Thyroid gland (tissue), 4 donors: ENCODE data around the gene SLC19A1. TPM values are rescaled to one million over a fixed set of nuclear protein-coding genes. Genes with fewer than 3 reads are reported as not detected.

Experiments used
- DNase-seq, 2 donors: peaks; one replicate each; pipeline ENCODE4 v3.0.0-alpha.2; 2019
- H3K27ac ChIP-seq, 3 donors: fragments of 200-600 bp; sonication (generic); 1 replicate in 2 of 3; 2 replicates in 1 of 3; pipeline ENCODE4 v1.5.1; 2016 to 2019; ENCODE audit warnings: mild to moderate bottlenecking in 1 of 3, moderate library complexity in 1 of 3
- H3K27me3 ChIP-seq: fragments of 200-600 bp; sonication (generic); one replicate; pipeline ENCODE4 v1.5.1; 2019
- H3K36me3 ChIP-seq, 2 donors: fragments of 200-600 bp; sonication (generic); one replicate each; pipeline ENCODE4 v1.5.1; 2016 to 2019
- H3K4me1 ChIP-seq, 2 donors: fragments of 200-600 bp; sonication (generic); one replicate each; pipeline ENCODE4 v1.5.1; 2017 to 2019
- H3K4me3 ChIP-seq, 3 donors: fragments of 200-600 bp; sonication (generic); replicated peaks in 1 of 3; 1 replicate in 2 of 3; 2 replicates in 1 of 3; pipeline ENCODE4 v1.5.1; 2016; ENCODE audit warnings: mild to moderate bottlenecking in 1 of 3
- H3K9me3 ChIP-seq: fragments of 200-600 bp; sonication (generic); one replicate; pipeline ENCODE4 v1.5.1; 2017
- CTCF ChIP-seq, 6 experiments: fragments of 200-600 bp in 3 of 6; fragments of 450-650 bp in 3 of 6; sonication (generic) in 3 of 6; IDR thresholded peaks; one replicate each; pipeline ENCODE4 v1.5.1; 2016 to 2019; ENCODE audit warnings: antibody characterized with exemption in 6 of 6, mild to moderate bottlenecking in 2 of 6, inconsistent platforms in 1 of 6, moderate library complexity in 1 of 6
- POLR2A ChIP-seq, 2 donors: fragments of 450-650 bp; IDR thresholded peaks; one replicate each; pipeline ENCODE4 v1.6.1; 2017; ENCODE audit warnings: antibody characterized with exemption in 2 of 2, mild to moderate bottlenecking in 2 of 2, moderate library complexity in 1 of 2
- WGBS, 2 donors: methylation state at CpG; one replicate each; pipeline ENCODE4 v1.1.5; 2017; 5-methylcytosine and 5-hydroxymethylcytosine counted together
- intact Hi-C: fragments of 100-400 bp; cut with DNase I; formaldehyde crosslinking; loops from one replicate; pipeline ENCODE4 v1.15.1; 2023
- total RNA-seq, 4 donors: library from RNA; depleted of rRNA; stranded (reverse); fragments of >200 nt; gene quantifications; one replicate each; pipeline ENCODE4 v1.2.3, GENCODE V29; 2016

SLC19A1 gene
- total RNA-seq, 4 donors from 2014 or later, result 7.6 to 15.5 (median 12.2) TPM

- Histone ChIP-seq H3K27me3 (no peaks in the 10 kb centered on the region), H3K36me3 (peaks cover 0 to 24% of the 10 kb centered on the region in 2 donors), H3K9me3 (no peaks in the 10 kb centered on the region), H3K4me3 (no peak overlapping the region), H3K4me1 (peaks cover 0 to 17% of the 10 kb centered on the region in 2 donors), H3K27ac (peak overlapping the region in 1 of 3 donors; percentile 61)
- intact Hi-C loops, result no loop called here
- WGBS, 2 donors, result 71 to 75% methylated on average over 24 to 25 of the region's 30 CpGs
- no peak for DNase-seq
- TF ChIP-seq POLR2A (IDR thresholded peaks at IDR 0.05), result no peak
- TF ChIP-seq CTCF (IDR thresholded peaks at IDR 0.05), result no peak
Observed at GRCh38 chr21:45471525-45472221, 70.6 kb downstream of the SLC19A1 start.

GRCh38 chr21:45470773-45471524, 71.3 kb downstream of the SLC19A1 start:
- peaks cover 0 to 17% of the 10 kb centered on the region in 2 donors for H3K4me1 ChIP-seq
- 75 to 78% methylated on average over 15 to 22 of the region's 28 CpGs for whole genome bisulfite sequencing, 2 donors
- DNase-seq, result no peak

GRCh38 chr21:45470087-45470515, 72.1 kb downstream of the SLC19A1 start:
- no peaks in the 10 kb centered on the region for H3K9me3 ChIP-seq
- no peaks in the 10 kb centered on the region for H3K27me3 ChIP-seq
- peaks cover 0 to 17% of the 10 kb centered on the region in 2 donors for H3K4me1 ChIP-seq
- WGBS, 2 donors, result 90 to 94% methylated on average over 7 of the region's 7 CpGs
- H3K27ac ChIP-seq, result no peak overlapping the region
- intact Hi-C loops, result no loop called here
- H3K36me3 ChIP-seq, result peaks cover 0 to 12% of the 10 kb centered on the region in 2 donors
- TF ChIP-seq CTCF (IDR thresholded peaks at IDR 0.05) (no peak), POLR2A (IDR thresholded peaks at IDR 0.05) (no peak)
- no peak overlapping the region for H3K4me3 ChIP-seq
- DNase-seq, result no peak

More at GRCh38 chr21:45470773-45471524, 71.3 kb downstream of the SLC19A1 start:
- Histone ChIP-seq H3K27me3 (no peaks in the 10 kb centered on the region), H3K27ac (peak overlapping the region; percentile 20 to 61 (median 25)), H3K9me3 (no peaks in the 10 kb centered on the region), H3K4me3 (no peak overlapping the region), H3K36me3 (peaks cover 0 to 20% of the 10 kb centered on the region in 2 donors)
- intact Hi-C loops, result no loop called here
- no peak for TF ChIP-seq POLR2A (IDR thresholded peaks at IDR 0.05)
- no peak for TF ChIP-seq CTCF (IDR thresholded peaks at IDR 0.05)

GRCh38 chr21:45469273-45470086, 72.8 kb downstream of the SLC19A1 start:
- WGBS, 2 donors, result 83 to 96% methylated on average over 16 to 17 of the region's 24 CpGs
- Histone ChIP-seq H3K27ac (no peak overlapping the region), H3K27me3 (no peaks in the 10 kb centered on the region), H3K4me1 (peaks cover 0 to 17% of the 10 kb centered on the region in 2 donors), H3K4me3 (no peak overlapping the region), H3K36me3 (peaks cover 0 to 6% of the 10 kb centered on the region in 2 donors), H3K9me3 (no peaks in the 10 kb centered on the region)
- no peak for TF ChIP-seq CTCF (IDR thresholded peaks at IDR 0.05)
- TF ChIP-seq POLR2A (IDR thresholded peaks at IDR 0.05), result no peak
- intact Hi-C loops, result no loop called here
- DNase-seq, result no peak
